Limb (tissue), 2 donors: Measurements from ENCODE around the gene CELSR2.
"Not testable (repeated sequence)": the region's sequence is repeated elsewhere in the genome, so short reads cannot be mapped to it uniquely, and the experiment has no call there.

Experiments
- DNase-seq, 2 donors: peaks; one replicate each; pipeline ENCODE4 v3.0.0-alpha.2; 2016; ENCODE audit errors: extremely low spot score in 2 of 2

The CELSR2 gene

DNA sequence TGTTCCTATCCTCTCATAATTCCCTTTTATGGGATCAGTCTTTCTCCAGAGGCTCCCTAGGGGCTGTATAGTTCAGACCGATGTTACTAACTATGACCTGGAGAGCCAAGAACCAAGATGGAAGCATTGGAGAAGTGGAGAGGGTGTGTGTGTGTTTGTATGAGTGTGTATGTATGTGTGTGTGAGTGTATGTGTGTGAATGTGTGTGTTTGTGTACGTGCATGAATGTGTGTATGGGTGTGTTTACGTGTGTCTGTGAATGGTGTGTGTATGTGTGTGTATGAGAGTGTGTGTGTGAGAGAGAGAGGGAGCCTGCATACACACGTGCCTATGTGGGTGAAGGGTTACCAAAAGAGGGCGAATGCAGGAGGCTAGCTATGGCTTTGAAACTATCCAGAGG is 52.5 kb downstream of the CELSR2 start:
- no peak for DNase-seq

DNA sequence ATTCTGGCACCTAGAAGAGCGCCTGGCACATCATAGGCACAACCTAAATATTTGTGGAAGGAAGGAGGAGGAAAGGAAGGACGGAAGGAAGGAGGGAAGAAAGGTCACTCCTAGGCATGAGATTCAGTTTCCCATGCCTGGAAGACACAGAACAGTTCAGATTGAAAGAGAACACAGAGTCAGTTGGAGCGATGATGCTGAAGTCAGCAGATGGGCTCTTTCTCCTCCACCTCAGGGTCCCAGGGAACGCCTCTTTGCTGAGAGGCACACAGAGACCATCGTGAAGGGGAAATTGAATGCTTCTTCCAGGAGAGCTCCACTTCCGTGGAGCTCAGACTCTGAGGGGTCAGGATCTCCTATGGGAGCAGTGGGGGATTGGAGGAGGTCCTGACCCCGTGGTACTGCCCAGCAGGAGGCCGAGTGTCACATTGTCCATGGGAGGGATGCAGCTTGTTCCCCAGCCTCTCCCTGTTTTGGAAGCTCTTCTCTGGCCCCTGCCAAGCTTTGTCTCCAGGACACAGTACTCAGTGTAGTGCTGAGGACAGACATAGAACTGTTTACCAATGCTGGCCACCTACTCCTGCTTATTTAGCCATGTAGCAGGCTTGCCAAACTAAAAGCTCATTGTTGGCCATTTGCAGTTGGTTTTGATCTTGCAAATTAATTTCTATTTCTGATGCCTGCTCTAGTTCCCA is 55.0 kb downstream of the CELSR2 start:
- DNase-seq, result no peak

DNA sequence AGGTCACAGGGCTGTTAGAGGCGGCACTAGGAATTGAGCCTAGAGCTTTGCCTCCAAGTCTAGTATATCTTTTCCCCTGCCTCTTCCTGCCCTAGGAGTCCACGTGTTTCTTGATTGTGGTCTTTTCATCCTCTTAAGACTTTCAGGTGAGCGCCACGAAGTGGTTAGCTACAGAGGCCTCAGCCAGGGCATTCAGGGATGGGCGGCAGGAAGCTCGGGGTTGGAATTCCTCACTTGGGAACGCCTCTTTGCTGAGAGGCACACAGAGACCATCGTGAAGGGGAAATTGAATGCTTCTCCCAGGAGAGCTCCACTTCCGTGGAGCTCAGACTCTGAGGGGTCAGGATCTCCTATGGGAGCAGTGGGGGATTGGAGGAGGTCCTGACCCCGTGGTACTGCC is 56.7 kb downstream of the CELSR2 start:
- not testable (repeated sequence) for DNase-seq

DNA sequence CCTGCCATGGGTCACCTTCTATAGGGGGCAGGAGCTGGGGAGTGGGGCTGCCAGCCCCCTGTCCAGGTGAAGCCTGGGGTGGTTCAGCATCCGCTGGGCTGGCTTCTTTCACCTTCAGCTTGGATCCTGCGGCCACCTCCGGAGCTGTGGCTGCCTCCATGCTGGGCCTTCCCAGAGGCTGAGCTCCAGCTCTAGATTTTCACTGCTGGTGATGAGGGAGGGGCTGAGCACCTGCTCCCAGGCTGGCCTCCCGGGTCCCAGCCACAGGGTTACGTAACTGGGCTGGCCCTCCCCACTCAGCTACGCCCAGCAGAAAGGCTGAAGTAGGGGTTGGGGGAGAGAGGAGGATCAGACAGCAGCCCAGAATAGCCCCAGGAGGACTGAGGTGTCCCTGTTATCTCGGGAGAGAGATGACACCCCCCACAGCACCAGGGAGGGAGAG is 57.5 kb downstream of the CELSR2 start, which contains the start of gene MYBPHL:
TSS of gene MYBPHL (minus strand) at position 180 of the 442 bp plus-strand sequence. CDS start at position 160, 20 bp downstream.
- DNase-seq, result no peak

DNA sequence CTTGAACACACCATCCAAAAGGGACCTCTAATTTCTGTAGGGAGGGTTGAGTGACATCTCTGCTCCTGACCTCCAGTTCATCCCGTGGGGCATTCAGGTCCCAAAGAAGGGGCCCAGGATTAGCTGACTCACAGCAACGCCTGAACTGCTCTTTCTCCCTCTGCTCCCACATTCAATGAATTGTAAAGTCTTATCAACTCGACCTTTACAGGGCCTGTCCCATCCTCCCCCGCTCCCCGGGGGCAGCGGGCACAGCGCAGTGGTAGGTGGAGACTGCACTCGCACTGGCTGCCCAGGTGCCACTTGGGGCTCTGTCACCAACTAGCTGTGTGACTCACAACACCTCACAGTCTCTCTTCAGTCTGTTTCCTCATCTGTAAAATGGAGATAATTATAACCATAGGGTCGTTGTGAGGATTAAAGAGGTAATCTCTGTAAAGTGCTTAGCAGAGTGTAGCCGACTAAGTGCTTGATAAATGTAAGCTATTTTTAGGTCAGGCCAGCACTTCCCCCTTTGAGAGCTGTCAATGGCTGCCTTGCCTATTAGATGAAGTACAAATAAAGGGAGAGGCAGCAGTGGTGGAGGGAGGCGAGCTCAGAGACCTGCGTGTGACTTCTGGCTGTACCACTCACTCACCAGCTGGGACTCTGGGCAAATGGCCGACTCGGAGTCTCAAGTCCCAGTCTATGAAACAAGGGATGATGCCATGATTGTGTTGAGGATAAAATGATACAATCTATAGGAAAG is 58.1 kb downstream of the CELSR2 start:
- DNase-seq, result no peak

DNA sequence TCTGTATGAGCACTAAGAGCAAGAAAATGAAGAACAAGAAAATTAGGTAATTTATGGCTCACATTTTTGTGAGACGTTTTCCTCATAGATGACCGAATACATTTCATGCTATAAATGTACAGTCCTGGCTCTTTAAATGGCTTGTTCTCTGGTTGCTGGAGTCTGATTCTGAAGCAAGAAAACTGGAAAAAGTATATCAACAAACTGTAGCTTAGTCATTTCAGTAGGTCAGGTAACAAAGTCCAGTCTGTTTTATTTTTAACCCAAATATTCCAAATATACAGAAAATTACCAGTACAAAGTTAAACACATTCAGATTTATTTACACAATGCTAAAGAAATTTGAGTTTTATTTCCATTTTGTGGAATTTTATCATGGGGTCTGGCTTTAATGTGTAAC is 60.0 kb downstream of the CELSR2 start:
- no peak for DNase-seq

DNA sequence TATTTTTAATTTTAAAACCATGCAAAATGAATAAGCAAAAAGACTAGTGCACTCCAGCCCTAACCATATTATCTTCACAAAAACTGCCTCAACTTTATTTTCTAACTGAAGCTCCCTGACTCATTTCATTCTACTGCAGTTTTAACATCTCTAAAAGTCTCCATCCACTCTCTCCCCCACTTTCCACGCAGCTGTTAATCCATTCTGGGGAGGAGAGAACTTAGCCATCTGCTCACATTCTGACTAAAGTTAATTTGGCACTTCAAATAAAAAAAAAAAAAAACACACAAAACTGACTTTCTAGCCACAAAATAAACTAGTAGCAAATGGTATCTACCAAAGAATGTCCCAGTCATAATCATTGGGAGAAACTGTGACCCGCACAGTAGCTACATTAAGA is 62.9 kb downstream of the CELSR2 start:
- no peak for DNase-seq

DNA sequence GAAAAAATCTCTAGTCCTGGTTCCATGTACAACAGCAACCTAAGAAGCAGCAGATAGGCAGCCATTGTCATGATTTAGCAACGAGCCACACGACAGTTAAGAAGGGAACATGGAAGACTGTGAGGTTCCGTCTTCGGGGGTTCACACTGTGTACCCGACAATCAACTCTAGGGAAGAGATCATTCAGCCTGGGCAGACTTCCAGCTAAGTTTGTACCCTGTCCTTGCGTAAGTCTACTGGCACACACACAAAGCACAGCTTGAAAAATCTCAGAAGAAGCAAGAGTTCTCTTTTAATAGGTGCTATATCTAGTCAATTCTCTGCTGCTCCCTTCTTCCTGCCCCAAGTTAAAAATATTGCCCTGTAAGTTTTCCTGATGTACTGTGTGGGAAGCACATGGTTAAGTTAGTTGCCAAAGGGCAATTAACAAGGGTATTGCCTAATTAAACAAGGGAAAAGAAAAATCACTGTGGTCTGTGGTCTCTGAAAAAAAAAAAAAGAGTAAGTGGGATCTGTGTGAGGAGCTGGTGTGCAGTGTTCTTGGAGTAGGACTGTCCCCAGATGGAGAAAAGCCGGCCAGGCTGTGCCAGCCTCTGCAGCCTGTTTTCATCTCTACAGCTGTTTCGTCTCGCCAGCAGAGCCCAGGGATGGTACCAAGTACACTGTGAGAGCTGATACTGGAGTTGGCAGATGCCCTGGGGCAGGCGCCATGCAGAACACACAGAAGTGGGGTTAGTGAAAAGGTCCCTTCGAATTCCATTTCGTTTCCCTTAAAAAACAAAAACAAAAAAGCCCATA is 63.8 kb downstream of the CELSR2 start:
- DNase-seq, result no peak

DNA sequence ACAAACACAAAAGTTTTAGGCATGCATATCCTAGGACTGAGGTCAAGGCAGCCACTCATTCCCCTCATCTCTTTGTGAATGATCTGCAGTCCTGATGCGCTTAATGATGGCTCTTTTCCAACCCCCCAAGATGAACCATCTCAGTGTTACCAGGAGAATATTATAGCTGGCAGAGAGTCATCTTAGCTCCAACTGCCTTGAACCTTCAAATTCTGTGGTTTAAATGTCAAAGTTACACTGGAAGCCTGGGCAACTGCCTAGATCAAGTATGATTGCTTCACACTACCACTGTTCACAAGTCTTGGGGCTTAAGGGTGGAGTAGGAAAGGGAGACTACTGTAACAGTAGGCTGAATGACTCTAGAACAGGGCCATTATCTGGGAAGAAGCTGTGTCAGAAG is 65.5 kb downstream of the CELSR2 start:
- DNase-seq, result no peak

DNA sequence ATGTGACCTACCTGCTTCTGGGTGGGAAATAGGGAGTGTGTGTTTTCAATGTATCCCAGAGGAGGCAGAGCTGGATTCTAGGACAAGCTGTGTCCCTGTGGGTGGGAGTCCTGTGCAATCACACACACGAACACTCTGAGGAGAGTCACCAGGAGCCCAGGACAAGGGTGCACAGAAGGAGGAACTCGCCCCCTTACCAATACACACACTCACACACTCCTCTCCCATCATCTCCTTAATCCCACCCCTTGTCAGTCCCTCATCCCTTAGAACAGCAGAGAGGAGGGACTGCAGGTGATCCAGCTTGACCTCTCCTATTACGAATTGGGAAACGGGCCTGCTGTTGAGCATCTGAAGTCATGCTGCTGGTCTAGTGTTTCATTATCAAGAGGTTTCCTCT is 65.9 kb downstream of the CELSR2 start:
- DNase-seq, result no peak

DNA sequence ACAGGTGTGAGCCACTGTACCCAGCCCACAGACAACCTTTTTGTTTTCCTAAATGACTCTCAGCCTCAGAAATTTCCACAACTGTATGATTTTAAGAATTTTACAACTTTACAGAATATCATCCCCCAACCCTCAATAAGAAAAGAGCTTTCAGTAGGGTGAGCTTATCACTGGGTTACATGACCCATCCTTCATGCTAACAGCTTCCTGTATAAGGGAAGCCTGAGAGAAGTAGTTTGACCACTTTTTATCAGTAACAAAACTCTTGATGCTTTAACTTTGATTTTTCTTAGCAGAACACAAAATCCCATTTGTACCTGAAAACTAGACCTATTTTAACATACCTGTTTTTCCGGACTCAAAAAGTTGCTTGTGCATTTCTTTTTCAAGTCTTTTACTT is 67.2 kb downstream of the CELSR2 start:
- no peak for DNase-seq

DNA sequence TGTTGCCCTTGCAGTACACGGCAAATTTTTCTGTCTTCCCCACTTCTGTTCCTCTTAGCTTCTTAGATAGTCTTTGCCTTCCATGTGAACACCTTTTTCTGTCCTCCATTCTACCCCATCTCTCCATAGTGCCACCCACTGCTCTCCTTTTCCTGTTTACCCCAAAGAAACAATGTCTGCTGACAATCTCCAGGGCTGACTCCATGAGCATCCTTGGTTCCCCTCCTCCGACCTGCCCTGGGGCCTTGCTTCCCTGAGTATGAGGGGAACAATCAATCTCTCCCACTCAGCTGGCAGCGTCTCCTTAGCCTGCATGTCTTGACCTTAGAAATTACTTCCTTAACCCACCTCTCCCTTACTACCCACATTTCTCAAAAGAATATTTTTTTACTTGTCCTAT is 69.8 kb downstream of the CELSR2 start:
- no peak for DNase-seq

DNA sequence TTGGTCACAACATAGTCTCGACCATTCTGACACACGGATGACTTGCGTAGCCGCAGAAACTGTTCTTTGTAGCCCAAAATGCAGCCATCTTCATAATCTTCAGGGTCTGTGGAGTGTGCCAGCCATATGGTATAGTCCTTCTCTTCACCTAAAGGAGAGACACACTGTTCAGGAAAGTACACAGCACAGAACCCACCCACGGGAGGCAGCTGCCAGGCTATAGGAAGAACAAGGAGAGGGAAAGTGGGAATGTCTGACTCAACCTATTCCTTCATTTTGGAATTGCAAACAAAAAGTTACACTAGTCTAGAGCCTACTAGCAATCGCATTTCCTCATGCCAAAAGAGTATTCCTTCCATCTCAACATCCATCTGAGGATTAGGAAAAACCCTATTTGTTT is 73.6 kb downstream of the CELSR2 start:
- DNase-seq, result no peak
